Esophagus squamous epithelium (tissue), 4 donors: ENCODE data around the gene TUBA1C.

Source experiments
- POLR2A ChIP-seq, 4 donors: fragments of 450-650 bp; IDR thresholded peaks; one replicate each; pipeline ENCODE4 v1.6.1; 2017; ENCODE audit warnings: antibody characterized with exemption in 4 of 4, mild to moderate bottlenecking in 4 of 4, moderate library complexity in 3 of 4
- TF ChIP-seq, protein P1 (sequence below), 6 experiments: fragments of 450-650 bp in 4 of 6; fragments of 200-600 bp in 2 of 6; sonication (generic) in 2 of 6; IDR thresholded peaks; one replicate each; pipeline ENCODE4 v1.5.1; 2016 to 2019; ENCODE audit warnings: antibody characterized with exemption in 6 of 6, mild to moderate bottlenecking in 4 of 6, moderate library complexity in 4 of 6

DNA sequence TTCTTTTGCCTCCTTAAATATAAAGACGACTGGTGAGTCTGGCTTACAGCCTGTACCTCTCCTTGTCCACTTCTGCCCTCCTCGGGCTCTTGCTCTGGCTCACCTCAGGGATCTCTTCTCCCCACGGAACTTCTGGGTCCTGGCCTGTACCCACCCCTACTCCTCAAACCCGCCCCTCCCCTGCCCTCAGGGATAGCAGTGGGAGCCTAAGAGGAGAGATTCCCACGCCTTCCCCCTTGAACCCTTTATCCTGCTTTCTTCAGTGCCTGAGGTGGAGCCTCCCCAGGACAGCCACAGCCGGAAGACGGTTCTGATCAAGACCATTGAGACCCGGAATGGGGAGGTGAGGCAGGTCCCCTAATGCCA lies 32.8 kb downstream of the TUBA1C start:
- TF ChIP-seq, protein P1, sequence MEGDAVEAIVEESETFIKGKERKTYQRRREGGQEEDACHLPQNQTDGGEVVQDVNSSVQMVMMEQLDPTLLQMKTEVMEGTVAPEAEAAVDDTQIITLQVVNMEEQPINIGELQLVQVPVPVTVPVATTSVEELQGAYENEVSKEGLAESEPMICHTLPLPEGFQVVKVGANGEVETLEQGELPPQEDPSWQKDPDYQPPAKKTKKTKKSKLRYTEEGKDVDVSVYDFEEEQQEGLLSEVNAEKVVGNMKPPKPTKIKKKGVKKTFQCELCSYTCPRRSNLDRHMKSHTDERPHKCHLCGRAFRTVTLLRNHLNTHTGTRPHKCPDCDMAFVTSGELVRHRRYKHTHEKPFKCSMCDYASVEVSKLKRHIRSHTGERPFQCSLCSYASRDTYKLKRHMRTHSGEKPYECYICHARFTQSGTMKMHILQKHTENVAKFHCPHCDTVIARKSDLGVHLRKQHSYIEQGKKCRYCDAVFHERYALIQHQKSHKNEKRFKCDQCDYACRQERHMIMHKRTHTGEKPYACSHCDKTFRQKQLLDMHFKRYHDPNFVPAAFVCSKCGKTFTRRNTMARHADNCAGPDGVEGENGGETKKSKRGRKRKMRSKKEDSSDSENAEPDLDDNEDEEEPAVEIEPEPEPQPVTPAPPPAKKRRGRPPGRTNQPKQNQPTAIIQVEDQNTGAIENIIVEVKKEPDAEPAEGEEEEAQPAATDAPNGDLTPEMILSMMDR (IDR thresholded peaks at IDR 0.05) = no peak
- TF ChIP-seq POLR2A (IDR thresholded peaks at IDR 0.05) = no peak
